Measurements from ENCODE around the gene PNPLA3.

GRCh38 chr22:43928468-43928867, 4.9 kb downstream of the PNPLA3 start:
- TF ChIP-seq ZFX (IDR thresholded peaks at IDR 0.05) = no peak
- TF ChIP-seq, protein P1, sequence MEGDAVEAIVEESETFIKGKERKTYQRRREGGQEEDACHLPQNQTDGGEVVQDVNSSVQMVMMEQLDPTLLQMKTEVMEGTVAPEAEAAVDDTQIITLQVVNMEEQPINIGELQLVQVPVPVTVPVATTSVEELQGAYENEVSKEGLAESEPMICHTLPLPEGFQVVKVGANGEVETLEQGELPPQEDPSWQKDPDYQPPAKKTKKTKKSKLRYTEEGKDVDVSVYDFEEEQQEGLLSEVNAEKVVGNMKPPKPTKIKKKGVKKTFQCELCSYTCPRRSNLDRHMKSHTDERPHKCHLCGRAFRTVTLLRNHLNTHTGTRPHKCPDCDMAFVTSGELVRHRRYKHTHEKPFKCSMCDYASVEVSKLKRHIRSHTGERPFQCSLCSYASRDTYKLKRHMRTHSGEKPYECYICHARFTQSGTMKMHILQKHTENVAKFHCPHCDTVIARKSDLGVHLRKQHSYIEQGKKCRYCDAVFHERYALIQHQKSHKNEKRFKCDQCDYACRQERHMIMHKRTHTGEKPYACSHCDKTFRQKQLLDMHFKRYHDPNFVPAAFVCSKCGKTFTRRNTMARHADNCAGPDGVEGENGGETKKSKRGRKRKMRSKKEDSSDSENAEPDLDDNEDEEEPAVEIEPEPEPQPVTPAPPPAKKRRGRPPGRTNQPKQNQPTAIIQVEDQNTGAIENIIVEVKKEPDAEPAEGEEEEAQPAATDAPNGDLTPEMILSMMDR (conservative IDR thresholded peaks at IDR 0.05) = no peak
